Prostate gland (tissue), 2 donors: ENCODE measurements around the gene TREX2.

Source experiments
- POLR2A ChIP-seq: fragments of 450-650 bp; IDR thresholded peaks from one replicate; pipeline ENCODE4 v1.6.1; 2016; ENCODE audit warnings: antibody characterized with exemption, mild to moderate bottlenecking
- POLR2AphosphoS5 ChIP-seq: sonication (generic); formaldehyde crosslinking; IDR thresholded peaks from one replicate; pipeline ENCODE4 v1.6.1; 2017; ENCODE audit warnings: antibody characterized with exemption
- TF ChIP-seq, protein P1 (sequence below), 4 experiments: fragments of 200-600 bp in 2 of 4; fragments of 450-650 bp in 2 of 4; sonication (generic) in 2 of 4; IDR thresholded peaks; 1 replicate in 3 of 4; 2 replicates in 1 of 4; pipeline ENCODE4 v1.5.1; 2016 to 2019; ENCODE audit warnings: antibody characterized with exemption in 4 of 4, mild to moderate bottlenecking in 2 of 4, moderate library complexity in 2 of 4

DNA sequence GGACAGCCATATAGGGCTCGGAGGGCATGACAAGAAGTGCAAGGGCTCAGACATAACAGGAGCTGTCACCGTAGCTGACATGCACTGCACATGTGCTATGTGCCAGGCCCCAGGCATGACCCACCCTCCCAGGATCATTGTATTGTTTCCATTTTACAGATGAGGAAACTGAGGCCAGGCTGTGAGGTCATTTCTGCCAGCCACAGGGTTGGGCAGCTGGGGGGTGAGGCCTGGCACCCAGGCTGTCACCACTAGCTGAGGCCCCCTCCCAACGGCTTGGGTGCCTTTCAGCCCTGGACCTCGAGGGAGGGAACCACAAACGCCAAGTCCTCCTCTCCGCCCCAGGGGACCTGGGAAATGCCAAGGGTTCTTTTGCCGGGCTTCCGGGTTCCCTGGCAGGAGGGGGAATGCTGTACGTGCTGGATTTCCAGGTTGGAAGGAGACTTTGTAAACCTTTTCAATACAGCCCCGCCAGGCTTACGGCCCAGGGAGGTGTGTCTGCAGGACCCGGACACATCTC is 12.6 kb downstream of the TREX2 start:
- TF ChIP-seq, protein P1, sequence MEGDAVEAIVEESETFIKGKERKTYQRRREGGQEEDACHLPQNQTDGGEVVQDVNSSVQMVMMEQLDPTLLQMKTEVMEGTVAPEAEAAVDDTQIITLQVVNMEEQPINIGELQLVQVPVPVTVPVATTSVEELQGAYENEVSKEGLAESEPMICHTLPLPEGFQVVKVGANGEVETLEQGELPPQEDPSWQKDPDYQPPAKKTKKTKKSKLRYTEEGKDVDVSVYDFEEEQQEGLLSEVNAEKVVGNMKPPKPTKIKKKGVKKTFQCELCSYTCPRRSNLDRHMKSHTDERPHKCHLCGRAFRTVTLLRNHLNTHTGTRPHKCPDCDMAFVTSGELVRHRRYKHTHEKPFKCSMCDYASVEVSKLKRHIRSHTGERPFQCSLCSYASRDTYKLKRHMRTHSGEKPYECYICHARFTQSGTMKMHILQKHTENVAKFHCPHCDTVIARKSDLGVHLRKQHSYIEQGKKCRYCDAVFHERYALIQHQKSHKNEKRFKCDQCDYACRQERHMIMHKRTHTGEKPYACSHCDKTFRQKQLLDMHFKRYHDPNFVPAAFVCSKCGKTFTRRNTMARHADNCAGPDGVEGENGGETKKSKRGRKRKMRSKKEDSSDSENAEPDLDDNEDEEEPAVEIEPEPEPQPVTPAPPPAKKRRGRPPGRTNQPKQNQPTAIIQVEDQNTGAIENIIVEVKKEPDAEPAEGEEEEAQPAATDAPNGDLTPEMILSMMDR (IDR thresholded peaks at IDR 0.05), result no peak
- TF ChIP-seq POLR2A (no peak), POLR2AphosphoS5 (no peak)
